Neural cell (in vitro differentiated cells): ENCODE measurements around the gene PDE11A. TPM values are rescaled to one million over a fixed set of nuclear protein-coding genes. Genes with fewer than 3 reads are reported as not detected.
"Not testable (repeated sequence)": the region's sequence is repeated elsewhere in the genome, so short reads cannot be mapped to it uniquely, and the experiment has no call there.

ENCODE experiments used
- H2AFZ ChIP-seq: fragments of 200-600, 300-800 bp; sonication (generic), shearing (Covaris generic); 2 replicates; pipeline ENCODE4 v1.6.0; 2014; ENCODE audit warnings: low read depth, mild to moderate bottlenecking, antibody characterized with exemption, low read length, moderate library complexity
- H3F3A ChIP-seq: fragments of 200-600 bp; shearing (Covaris generic); 2 replicates; pipeline ENCODE4 v1.6.1; 2016; ENCODE audit warnings: mild to moderate bottlenecking, moderate library complexity, mixed read lengths, antibody characterized with exemption, low read length; ENCODE audit not compliant: insufficient read depth, poor library complexity, severe bottlenecking
- H3K27ac ChIP-seq: fragments of 200-600, 300-800 bp; sonication (generic), shearing (Covaris generic); 2 replicates; pipeline ENCODE4 v1.5.1; 2014; ENCODE audit warnings: mild to moderate bottlenecking, low read length, moderate library complexity
- H3K27me3 ChIP-seq: fragments of 300-800, 200-600 bp; sonication (generic), shearing (Covaris generic); 2 replicates; pipeline ENCODE4 v1.6.0; 2014; ENCODE audit warnings: mild to moderate bottlenecking, low read depth, low read length, moderate library complexity; ENCODE audit not compliant: insufficient read depth
- H3K36me3 ChIP-seq: fragments of 300-800, 200-600 bp; sonication (generic), shearing (Covaris generic); 2 replicates; pipeline ENCODE4 v1.5.1; 2014; ENCODE audit warnings: mild to moderate bottlenecking, antibody characterized with exemption, low read length, moderate library complexity; ENCODE audit not compliant: insufficient read depth
- H3K4me2 ChIP-seq: fragments of 300-800, 200-600 bp; sonication (generic), shearing (Covaris generic); 2 replicates; pipeline ENCODE4 v1.6.0; 2014; ENCODE audit warnings: mild to moderate bottlenecking, low read length
- H3K4me3 ChIP-seq: fragments of 300-800, 200-600 bp; sonication (generic), shearing (Covaris generic); 2 replicates; pipeline ENCODE4 v1.5.1; 2014; ENCODE audit warnings: mild to moderate bottlenecking, low read length, moderate library complexity
- H3K79me2 ChIP-seq: fragments of 200-600 bp; shearing (Covaris generic); replicated peaks from 2 replicates; pipeline ENCODE4 v1.6.0; 2014; ENCODE audit warnings: mild to moderate bottlenecking, low read length, moderate library complexity; ENCODE audit not compliant: insufficient read depth
- H3K9ac ChIP-seq: fragments of 300-800, 200-600 bp; sonication (generic), shearing (Covaris generic); 2 replicates; pipeline ENCODE4 v1.6.1; 2016; ENCODE audit warnings: mild to moderate bottlenecking, low read length, mixed read lengths
- H3K9me2 ChIP-seq: fragments of 200-600 bp; shearing (Covaris generic); 2 replicates; pipeline ENCODE4 v1.6.1; 2016; ENCODE audit warnings: mild to moderate bottlenecking, low read length, mixed read lengths; ENCODE audit not compliant: insufficient read depth
- H3K9me3 ChIP-seq: fragments of 200-600, 300-800 bp; sonication (generic), shearing (Covaris generic); 2 replicates; pipeline ENCODE4 v1.6.1; 2016; ENCODE audit warnings: mild to moderate bottlenecking, mixed run types, low read length, moderate library complexity, mixed read lengths
- H4K20me1 ChIP-seq: fragments of 200-600 bp; shearing (Covaris generic); 2 replicates; pipeline ENCODE4 v1.6.1; 2016; ENCODE audit warnings: mild to moderate bottlenecking, mixed run types; ENCODE audit not compliant: insufficient read depth
- EP300 ChIP-seq: fragments of 450-650 bp; conservative IDR thresholded peaks from 2 replicates; pipeline ENCODE4 v1.6.1; 2014; ENCODE audit warnings: antibody characterized with exemption, mild to moderate bottlenecking, moderate library complexity; ENCODE audit not compliant: poor library complexity, severe bottlenecking
- EZH2 ChIP-seq: fragments of 200-600, 300-800 bp; shearing (Covaris generic), sonication (generic); IDR thresholded peaks from 2 replicates; pipeline ENCODE4 v1.6.1; 2014; ENCODE audit warnings: antibody characterized with exemption, low read length, borderline replicate concordance, mild to moderate bottlenecking; ENCODE audit not compliant: insufficient read depth, poor library complexity, severe bottlenecking
- MXI1 ChIP-seq: fragments of 450-650 bp; conservative IDR thresholded peaks from 2 replicates; pipeline ENCODE4 v1.6.1; 2014; ENCODE audit warnings: antibody characterized with exemption, mild to moderate bottlenecking; ENCODE audit not compliant: poor library complexity, severe bottlenecking
- POLR2AphosphoS5 ChIP-seq: IDR thresholded peaks from 2 replicates; pipeline ENCODE4 v1.6.1; 2012
- RAD21 ChIP-seq: fragments of 450-650 bp; conservative IDR thresholded peaks from 2 replicates; pipeline ENCODE4 v1.6.1; 2014; ENCODE audit warnings: antibody characterized with exemption, mild to moderate bottlenecking, moderate library complexity
- SMC3 ChIP-seq: fragments of 450-650 bp; conservative IDR thresholded peaks from 2 replicates; pipeline ENCODE4 v1.6.1; 2014; ENCODE audit warnings: antibody characterized with exemption, mild to moderate bottlenecking, moderate library complexity; ENCODE audit not compliant: poor library complexity
- TAF1 ChIP-seq: IDR thresholded peaks from 2 replicates; pipeline ENCODE4 v1.6.1; 2012; ENCODE audit warnings: low read depth
- polyA plus RNA-seq: library from polyadenylated mRNA; depleted of rRNA; stranded (reverse); fragments of >200 nt; gene quantifications from 2 replicates; pipeline ENCODE4 v1.2.3, GENCODE V29; 2014
- TF ChIP-seq, protein P1 (sequence below): fragments of 450-650 bp; IDR thresholded peaks from 2 replicates; pipeline ENCODE4 v1.5.1; 2014; ENCODE audit warnings: antibody characterized with exemption, mild to moderate bottlenecking, moderate library complexity; ENCODE audit not compliant: poor library complexity, severe bottlenecking
- TF ChIP-seq, protein P2 (sequence below): IDR thresholded peaks from 2 replicates; pipeline ENCODE4 v1.6.1; 2012; ENCODE audit warnings: borderline replicate concordance

The PDE11A gene
- polyA plus RNA-seq, 1 donor from 2014 or later: 0.89 TPM

GRCh38 chr2:178044836-178045235, 27.7 kb downstream of the PDE11A start:
- Histone ChIP-seq H3K36me3 (no peaks in the 10 kb centered on the region), H3K9ac (no peak overlapping the region), H2AFZ (no peak overlapping the region), H3K27ac (no peak overlapping the region), H3F3A (no peaks in the 10 kb centered on the region), H4K20me1 (no peaks in the 10 kb centered on the region), H3K4me3 (no peak overlapping the region), H3K9me3 (no peaks in the 10 kb centered on the region), H3K79me2 (no peaks in the 10 kb centered on the region), H3K9me2 (no peaks in the 10 kb centered on the region), H3K27me3 (no peaks in the 10 kb centered on the region), H3K4me2 (no peak overlapping the region)
- TF ChIP-seq EP300 (no peak), MXI1 (no peak), RAD21 (no peak), EZH2 (no peak), POLR2AphosphoS5 (no peak)
- TF ChIP-seq, protein P1, sequence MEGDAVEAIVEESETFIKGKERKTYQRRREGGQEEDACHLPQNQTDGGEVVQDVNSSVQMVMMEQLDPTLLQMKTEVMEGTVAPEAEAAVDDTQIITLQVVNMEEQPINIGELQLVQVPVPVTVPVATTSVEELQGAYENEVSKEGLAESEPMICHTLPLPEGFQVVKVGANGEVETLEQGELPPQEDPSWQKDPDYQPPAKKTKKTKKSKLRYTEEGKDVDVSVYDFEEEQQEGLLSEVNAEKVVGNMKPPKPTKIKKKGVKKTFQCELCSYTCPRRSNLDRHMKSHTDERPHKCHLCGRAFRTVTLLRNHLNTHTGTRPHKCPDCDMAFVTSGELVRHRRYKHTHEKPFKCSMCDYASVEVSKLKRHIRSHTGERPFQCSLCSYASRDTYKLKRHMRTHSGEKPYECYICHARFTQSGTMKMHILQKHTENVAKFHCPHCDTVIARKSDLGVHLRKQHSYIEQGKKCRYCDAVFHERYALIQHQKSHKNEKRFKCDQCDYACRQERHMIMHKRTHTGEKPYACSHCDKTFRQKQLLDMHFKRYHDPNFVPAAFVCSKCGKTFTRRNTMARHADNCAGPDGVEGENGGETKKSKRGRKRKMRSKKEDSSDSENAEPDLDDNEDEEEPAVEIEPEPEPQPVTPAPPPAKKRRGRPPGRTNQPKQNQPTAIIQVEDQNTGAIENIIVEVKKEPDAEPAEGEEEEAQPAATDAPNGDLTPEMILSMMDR: no peak
- TF ChIP-seq, protein P2, sequence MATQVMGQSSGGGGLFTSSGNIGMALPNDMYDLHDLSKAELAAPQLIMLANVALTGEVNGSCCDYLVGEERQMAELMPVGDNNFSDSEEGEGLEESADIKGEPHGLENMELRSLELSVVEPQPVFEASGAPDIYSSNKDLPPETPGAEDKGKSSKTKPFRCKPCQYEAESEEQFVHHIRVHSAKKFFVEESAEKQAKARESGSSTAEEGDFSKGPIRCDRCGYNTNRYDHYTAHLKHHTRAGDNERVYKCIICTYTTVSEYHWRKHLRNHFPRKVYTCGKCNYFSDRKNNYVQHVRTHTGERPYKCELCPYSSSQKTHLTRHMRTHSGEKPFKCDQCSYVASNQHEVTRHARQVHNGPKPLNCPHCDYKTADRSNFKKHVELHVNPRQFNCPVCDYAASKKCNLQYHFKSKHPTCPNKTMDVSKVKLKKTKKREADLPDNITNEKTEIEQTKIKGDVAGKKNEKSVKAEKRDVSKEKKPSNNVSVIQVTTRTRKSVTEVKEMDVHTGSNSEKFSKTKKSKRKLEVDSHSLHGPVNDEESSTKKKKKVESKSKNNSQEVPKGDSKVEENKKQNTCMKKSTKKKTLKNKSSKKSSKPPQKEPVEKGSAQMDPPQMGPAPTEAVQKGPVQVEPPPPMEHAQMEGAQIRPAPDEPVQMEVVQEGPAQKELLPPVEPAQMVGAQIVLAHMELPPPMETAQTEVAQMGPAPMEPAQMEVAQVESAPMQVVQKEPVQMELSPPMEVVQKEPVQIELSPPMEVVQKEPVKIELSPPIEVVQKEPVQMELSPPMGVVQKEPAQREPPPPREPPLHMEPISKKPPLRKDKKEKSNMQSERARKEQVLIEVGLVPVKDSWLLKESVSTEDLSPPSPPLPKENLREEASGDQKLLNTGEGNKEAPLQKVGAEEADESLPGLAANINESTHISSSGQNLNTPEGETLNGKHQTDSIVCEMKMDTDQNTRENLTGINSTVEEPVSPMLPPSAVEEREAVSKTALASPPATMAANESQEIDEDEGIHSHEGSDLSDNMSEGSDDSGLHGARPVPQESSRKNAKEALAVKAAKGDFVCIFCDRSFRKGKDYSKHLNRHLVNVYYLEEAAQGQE: no peak

- H3K27ac ChIP-seq: no peak overlapping the region
- H3F3A ChIP-seq: no peaks in the 10 kb centered on the region
- H3K4me3 ChIP-seq: no peak overlapping the region
- TF ChIP-seq, protein P2: no peak
- TF ChIP-seq POLR2AphosphoS5 (no peak), TAF1 (no peak), MXI1 (no peak), EZH2 (no peak), SMC3 (no peak), RAD21 (no peak), EP300 (no peak)
- TF ChIP-seq, protein P1: no peak
- no peaks in the 10 kb centered on the region for H4K20me1 ChIP-seq
- H3K9me2 ChIP-seq: no peaks in the 10 kb centered on the region
- H3K79me2 ChIP-seq: no peaks in the 10 kb centered on the region
- no peak overlapping the region for H2AFZ ChIP-seq
- no peak overlapping the region for H3K9ac ChIP-seq
- H3K27me3 ChIP-seq: no peaks in the 10 kb centered on the region
- H3K9me3 ChIP-seq: no peaks in the 10 kb centered on the region
- H3K4me2 ChIP-seq: no peak overlapping the region
- no peaks in the 10 kb centered on the region for H3K36me3 ChIP-seq
Measured at GRCh38 chr2:178043266-178043665, 29.3 kb downstream of the PDE11A start.

- not testable (repeated sequence) for H3K9ac ChIP-seq, H3K4me3 ChIP-seq, H3K36me3 ChIP-seq, H3F3A ChIP-seq, H2AFZ ChIP-seq, H3K27me3 ChIP-seq, H4K20me1 ChIP-seq, H3K9me3 ChIP-seq, H3K79me2 ChIP-seq, H3K27ac ChIP-seq, H3K4me2 ChIP-seq, H3K9me2 ChIP-seq
Measured at GRCh38 chr2:178033583-178033982, 39.0 kb downstream of the PDE11A start.
